Gastroesophageal sphincter (tissue), 3 donors: ENCODE data around the gene PPM1N.
A peak's percentile ranks its signal among the peaks of the same experiment; 100 is the strongest.

Experiments
- POLR2A ChIP-seq, 2 donors: fragments of 450-650 bp; IDR thresholded peaks; one replicate each; pipeline ENCODE4 v1.6.1; 2017; ENCODE audit warnings: antibody characterized with exemption in 2 of 2, mild to moderate bottlenecking in 2 of 2, moderate library complexity in 1 of 2
- POLR2AphosphoS5 ChIP-seq: sonication (generic); formaldehyde crosslinking; IDR thresholded peaks from one replicate; pipeline ENCODE4 v1.6.1; 2017; ENCODE audit warnings: antibody characterized with exemption
- TF ChIP-seq, protein P1 (sequence below), 4 experiments: fragments of 200-600 bp in 2 of 4; fragments of 450-650 bp in 2 of 4; sonication (generic) in 1 of 4; IDR thresholded peaks; one replicate each; pipeline ENCODE4 v1.5.1; 2017 to 2019; ENCODE audit warnings: antibody characterized with exemption in 4 of 4, mild to moderate bottlenecking in 2 of 4, moderate library complexity in 2 of 4

DNA sequence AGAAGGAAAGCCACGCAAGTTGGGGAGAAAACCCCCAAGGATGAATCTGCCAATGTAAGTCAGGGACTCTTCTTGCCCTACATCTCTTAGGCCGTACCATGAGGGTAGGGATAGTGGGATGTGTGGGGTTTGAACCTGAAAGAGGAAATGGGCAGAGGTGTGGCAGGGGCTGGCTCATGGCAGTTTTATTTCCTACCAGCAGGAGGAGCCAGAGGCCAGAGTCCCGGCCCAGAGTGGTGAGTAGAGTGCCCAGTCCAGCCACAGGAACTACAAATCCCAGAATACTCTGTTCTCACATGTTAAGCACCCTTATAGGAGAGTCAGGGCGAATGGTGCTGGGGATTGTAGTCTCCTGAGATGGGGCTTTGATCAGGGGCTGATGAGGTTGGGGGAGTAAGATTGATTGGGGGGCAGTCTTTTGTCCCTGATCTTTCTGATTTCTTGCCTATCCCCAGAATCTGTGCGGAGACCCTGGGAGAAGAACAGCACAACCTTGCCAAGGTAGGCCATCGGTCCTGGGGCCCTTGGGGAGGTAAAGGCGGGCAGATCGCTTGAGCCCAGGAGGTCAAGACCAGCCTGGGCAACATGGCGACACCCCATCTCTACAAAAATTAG, 25.5 kb downstream of the PPM1N start:
- TF ChIP-seq, protein P1, sequence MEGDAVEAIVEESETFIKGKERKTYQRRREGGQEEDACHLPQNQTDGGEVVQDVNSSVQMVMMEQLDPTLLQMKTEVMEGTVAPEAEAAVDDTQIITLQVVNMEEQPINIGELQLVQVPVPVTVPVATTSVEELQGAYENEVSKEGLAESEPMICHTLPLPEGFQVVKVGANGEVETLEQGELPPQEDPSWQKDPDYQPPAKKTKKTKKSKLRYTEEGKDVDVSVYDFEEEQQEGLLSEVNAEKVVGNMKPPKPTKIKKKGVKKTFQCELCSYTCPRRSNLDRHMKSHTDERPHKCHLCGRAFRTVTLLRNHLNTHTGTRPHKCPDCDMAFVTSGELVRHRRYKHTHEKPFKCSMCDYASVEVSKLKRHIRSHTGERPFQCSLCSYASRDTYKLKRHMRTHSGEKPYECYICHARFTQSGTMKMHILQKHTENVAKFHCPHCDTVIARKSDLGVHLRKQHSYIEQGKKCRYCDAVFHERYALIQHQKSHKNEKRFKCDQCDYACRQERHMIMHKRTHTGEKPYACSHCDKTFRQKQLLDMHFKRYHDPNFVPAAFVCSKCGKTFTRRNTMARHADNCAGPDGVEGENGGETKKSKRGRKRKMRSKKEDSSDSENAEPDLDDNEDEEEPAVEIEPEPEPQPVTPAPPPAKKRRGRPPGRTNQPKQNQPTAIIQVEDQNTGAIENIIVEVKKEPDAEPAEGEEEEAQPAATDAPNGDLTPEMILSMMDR (IDR thresholded peaks at IDR 0.05): peak in 3 of 4 experiments; percentile 91 to 93 (median 92)
- peak; percentile 18 for TF ChIP-seq POLR2AphosphoS5
- TF ChIP-seq POLR2A (IDR thresholded peaks at IDR 0.05): no peak
